HG02798 (cell line): ENCODE results near the gene OAS2.
A peak's percentile ranks its signal among the peaks of the same experiment; 100 is the strongest.
"Not testable (repeated sequence)": the region's sequence is repeated elsewhere in the genome, so short reads cannot be mapped to it uniquely, and the experiment has no call there.

Source experiments
- ATAC-seq: cut with Tn5 transposase; IDR thresholded peaks from one replicate; pipeline ENCODE4 v1.9.1; 2021; ENCODE audit warnings: mild to moderate bottlenecking; ENCODE audit not compliant: unreplicated experiment, poor library complexity

Gene OAS2

DNA sequence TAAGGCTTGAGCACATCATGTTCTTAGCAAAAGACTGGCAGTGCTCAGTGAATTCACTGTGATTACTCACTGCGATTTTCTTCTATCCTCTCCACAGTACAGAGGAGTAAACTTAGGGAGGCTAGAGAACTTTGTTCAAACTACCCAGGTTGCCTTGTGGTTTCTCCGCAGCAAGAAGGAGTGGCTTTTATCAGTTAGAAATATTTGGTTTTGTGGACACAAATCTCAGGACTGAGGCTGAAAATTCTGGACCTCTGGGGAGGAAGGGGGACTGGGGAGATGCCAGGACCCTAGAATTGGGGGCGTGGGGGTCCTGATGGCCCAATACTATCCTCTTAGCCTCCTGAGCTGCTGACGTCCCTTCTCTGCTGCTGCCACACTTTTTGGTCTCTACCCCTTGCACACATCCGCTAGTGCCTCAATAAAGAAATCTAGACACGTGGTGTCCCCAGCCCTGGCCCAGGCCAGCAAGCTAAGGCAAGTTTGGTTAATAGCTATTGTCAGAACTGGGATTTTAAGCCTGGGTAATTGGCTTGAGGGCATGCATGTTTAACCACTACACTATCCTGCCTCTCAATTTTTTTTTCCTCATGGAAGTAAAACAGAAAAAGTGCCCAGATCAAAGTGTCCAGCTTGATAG is 842 bp downstream of the OAS2 start:
- ATAC-seq: peak; percentile 25

DNA sequence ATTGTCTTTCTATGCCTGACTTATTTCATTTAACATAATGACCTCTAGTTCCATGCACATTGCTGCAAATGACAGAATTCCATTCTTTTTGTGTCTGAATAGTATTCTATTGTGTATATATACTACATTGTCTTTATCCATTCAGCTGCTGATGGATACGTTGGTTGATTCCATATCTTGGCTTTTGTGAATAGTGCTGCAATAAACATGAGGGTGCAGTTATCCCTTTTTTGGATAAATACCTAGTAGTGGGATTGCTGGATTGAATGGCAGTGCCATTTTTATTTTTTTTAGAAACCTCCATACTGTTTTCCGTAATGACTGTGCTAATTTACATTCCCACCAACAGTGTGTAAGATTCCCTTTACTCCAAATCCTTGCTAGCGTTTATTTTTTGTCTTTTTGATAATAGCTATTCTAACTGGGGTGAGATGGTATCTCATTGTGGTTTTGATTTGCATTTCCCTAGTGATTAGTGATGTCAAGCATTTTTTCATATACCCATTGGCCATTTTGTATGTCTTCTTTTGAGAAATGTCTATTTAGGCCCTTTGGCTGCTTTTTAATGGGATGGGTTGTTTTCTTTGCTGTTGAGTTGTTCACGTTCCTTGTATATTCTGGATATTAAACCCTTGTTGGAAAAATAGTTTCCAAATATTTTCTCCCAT is 2.3 kb downstream of the OAS2 start:
- no peak for ATAC-seq

DNA sequence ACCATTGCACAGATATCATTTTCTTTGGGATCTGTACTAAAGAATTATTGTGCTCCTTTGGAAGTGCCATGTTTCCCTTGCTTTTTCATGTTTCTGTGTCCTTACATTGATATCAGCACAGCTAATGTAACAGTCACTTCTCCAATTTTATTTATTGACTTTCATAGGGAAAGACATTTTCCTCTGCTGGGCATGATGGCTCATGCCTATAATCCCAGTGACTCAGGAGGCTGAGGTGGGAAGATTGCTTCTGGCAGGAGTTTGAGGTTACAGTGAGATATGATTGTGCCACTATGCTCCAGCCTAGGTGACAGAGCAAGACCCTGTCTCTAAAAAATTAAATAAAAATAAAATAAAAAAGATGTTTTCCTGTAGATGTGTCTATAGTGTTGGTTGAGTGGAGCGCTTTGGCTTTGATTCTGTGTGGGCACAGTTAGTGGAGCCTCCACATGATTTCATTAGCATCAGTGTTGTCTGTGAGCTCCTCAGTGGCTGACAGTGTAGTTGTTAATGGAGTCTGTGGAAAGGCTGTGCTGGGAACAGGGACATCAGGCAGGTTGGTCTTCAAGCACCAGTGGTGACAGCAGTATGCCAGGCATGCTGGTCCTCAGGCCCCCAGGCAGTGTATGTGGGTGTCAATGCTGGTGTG is 7.4 kb downstream of the OAS2 start:
- no peak for ATAC-seq

DNA sequence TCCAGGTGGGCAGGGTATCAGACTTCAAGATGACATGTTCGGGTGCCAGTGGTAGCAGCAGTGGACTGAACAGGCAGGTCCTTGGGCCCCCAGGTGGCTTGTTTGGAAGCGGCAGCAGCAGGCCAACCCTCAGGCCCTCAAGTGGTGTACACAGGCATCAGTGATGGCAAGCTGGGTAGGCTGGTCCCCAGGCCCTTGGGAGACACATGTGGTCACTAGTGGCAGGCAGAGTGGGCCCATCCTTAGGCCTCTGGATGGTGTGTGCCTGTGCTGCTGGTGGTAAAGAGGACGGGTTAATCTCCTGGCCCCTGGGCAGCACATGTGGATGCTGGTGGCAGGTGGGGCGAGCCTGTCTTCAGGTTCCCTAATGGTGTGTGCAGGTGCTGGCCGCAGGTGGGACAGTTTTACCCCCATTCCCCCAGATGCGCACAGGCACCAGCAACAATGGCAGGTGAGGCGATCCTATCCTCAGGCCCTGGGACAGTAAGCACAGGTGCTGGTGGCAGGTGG is 8.0 kb downstream of the OAS2 start:
- no peak for ATAC-seq

DNA sequence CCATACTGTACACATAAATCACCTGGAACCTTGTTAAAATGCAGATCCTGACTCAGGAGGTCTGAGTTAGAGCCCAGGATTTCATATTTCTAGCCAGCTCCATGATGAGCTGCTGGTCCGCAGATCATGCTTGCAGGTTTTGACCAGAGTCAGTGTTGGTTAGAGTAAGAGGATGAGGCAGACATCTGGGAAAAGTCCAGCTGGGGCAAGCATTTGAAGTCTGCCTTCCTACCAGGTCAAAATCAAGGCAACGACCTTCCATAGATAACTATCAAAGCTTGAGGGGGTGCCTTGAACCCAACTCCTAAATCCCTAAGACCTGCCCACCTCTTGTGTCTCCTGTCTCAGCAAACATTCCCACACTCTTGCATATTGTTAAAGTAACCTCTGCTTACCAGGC is 9.2 kb downstream of the OAS2 start:
- ATAC-seq: no peak

DNA sequence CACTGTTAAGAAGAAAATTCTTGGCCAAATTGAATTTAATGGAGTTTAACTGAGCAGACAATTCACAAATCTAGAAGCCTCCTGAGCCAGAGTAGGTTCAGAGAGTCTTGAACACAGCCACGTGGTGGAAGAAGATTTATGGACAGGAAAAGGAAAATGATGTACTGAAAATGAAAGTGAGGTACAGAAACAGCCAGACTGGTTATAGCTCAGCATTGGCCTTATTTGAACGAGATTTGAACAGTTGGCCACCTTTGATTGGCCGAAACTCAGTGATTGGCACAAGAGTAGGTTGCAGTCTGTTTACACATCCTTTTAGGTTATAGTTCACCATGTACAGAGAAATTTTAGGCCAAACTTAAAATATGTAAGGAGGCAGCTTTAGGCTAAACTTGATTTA is 9.9 kb downstream of the OAS2 start:
- ATAC-seq: no peak

DNA sequence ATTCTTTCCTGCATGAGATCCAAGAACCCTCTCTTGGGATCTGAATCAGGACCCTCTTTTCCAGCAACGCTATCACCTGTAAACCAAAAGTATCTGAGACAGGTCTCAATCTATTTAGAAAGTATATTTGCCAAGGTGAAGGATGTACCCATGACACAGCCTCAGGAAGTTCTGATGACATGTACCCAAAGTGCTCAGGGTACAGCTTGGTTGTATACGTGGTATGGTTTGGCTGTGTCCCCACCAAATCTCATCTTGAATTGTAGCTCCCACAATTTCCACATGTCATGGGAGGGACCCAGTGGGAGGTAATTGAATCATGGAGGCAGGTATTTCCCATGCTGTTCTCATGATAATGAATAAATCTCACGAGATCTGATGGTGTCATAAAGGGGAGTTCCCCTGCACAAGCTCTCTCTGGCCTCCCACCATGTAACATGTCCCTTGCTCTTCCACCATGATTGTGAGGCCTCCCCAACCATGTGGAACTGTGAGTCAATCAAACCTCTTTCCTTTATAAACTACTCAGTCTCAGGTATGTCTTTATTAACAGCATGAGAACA is 10.6 kb downstream of the OAS2 start:
- ATAC-seq: not testable (repeated sequence)

DNA sequence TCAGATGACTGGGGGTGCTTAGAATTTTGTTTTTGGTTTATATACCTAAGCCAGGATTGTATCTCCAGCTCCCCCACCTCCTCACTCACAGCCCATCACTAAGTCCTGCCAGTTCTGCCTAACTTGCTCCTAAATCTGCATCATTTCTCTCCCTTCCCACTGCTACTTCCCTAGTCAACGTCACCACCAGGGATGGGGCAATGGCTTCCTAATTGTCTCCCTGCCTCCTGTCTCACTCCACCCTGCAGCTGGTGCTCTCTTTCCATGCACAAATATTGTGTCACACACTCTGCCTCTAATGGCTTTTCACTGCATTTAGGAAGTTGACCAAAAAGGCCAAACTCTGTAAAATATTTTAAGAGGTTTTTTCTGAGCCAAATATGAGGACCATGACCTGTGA is 11.5 kb downstream of the OAS2 start:
- ATAC-seq: no peak

DNA sequence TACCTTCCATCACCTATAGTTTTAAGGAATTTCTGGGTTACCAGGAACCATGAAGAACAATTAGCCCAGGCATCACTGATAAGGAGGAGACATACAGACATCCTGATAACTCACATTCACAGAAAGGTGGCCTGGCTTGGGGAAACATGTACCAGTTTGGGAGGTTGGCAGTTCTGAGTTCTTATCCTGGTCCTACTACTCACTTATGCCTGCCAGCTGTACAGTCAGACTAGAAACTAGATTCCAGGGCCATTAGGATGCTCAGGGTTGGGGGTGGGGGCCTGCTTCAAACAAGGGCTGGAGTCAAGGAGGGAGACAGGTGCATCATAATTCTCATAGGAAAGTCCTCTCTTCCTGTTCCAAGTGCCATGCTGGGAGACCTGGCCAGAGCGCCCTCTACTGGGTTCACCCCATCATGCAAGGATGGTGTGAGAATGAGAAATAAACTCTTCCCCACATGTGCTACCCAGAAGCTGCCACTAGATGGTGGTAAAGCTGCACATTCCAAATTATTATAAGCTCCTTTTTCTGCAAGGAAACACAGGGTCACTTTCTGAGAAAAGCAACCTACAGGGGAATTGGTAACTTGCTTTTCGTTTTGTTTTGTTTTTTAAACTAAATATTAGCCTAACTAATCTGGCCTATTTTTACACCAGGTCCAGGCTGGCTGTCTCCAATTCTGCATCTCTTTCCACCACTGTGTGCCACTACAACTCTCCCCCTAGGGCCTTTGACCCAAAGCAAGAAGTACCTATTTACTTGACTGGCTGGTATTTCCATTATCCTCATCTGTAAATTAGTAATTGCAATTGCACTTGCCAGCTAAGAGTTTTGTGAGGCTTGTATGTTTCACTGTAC is 14.5 kb downstream of the OAS2 start:
- ATAC-seq: no peak

DNA sequence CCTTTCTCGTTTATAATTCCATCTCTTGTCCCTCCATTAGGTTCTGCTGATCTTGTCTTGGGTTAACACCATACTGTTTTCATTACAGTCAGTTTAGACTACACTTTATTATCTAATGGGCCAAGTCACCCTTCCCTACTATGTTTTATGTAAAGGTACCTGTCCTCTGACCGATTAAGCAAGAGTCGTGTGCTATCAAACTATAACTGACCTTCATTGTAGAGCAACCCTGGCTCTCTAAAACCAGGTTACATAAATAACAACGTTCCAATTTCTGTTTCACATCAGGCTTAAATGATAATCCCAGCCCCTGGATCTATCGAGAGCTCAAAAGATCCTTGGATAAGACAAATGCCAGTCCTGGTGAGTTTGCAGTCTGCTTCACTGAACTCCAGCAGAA is 16.7 kb downstream of the OAS2 start:
- ATAC-seq: no peak

DNA sequence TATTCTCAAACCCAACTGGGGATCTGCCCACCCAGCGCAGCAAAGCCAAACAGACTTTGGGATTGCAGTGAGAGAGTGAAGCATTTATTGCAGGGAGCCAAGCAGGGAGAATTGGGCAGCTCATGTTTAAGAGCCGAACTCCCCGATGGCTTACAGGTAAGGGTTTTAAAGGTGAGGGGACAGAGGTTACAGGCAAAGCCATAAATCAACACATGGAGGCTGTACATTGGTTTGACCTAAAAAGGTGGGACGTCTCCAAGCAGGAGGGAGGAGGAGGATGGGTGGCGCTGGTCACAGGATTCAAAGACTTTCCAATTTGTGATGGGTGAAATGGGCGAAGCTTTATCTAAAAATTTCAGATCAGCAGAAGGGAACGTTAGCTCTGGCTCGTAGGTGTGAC is 18.2 kb downstream of the OAS2 start:
- no peak for ATAC-seq

DNA sequence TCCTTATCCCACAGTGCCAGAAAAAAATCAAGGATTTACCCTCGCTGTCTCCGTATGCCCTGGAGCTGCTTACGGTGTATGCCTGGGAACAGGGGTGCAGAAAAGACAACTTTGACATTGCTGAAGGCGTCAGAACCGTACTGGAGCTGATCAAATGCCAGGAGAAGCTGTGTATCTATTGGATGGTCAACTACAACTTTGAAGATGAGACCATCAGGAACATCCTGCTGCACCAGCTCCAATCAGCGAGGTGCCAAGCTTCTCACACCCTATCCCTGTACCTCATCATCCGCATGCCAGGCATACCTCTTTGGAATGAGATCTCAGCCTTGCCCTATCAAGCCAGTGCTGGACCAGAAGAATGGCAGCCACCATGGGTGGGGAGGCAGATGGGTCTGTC is 19.2 kb downstream of the OAS2 start:
- ATAC-seq: no peak

DNA sequence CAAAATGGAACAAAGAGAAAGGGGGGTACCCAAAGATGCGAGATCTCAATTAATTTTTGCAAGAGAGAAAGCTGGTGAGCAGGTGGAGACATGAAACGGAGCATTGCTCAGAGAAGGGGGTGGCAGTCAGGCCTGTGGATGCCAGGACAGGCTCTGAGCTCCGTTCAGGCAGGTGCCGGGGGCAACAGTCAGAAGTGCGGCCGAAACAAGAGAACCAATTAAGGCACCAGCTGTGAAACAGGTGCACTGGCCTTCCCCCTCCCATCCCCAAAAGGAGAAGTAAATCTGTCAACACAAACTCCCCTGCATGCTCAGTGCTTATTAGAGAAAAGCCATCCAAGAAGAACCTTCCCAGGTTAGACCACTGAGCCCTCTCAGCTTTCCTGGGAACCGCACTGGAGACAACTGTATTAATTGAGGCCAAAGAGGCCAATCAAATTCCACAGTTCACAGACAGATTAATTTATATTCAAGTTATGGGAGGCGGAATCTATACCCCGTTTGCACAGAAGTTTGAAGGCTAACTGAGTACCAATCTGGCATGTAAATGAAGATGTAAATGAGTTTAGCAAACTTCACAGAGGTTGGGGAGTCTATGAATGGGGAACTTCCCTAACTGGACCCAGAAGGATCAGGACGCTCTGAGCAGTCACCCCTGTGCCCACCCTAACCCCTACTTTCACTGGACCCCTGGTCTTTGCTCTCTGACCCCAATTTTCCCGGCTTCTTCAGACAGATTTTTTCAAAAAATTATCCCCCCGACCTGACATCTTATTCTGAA is 20.9 kb downstream of the OAS2 start:
- ATAC-seq: peak; percentile 97

DNA sequence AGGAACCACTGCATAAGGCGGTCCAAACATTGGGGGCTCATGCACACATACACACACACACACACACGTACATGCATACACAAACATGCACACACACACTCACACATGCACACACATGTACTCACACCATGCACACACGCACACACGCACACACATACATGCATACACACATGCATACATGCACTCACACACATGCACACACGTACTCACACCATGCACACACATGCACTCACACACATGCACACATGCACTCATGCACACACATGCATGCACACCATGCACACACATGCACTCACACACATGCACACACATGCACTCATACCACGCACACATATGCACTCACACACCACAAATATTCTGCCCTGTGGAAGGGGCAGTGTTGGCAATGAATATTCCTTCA is 22.1 kb downstream of the OAS2 start:
- ATAC-seq: no peak

DNA sequence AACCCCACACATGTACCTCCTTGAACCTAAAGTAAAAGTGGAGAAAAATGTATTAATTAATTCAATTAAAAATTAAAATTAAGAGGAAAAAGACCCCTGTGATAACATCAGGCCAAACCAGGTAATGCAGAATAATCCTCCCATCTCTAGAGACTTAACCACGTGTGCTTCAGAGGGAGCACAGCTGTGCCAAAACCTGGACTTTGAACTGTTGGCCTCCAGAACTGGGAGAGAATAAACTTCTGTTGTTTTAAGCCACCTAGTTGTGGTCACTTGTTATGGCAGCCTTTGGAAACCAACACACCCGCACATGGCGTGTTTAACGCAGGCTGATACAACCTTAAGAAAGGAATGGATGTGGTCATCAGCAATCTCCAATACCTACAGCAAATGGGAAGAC is 23.8 kb downstream of the OAS2 start:
- no peak for ATAC-seq

DNA sequence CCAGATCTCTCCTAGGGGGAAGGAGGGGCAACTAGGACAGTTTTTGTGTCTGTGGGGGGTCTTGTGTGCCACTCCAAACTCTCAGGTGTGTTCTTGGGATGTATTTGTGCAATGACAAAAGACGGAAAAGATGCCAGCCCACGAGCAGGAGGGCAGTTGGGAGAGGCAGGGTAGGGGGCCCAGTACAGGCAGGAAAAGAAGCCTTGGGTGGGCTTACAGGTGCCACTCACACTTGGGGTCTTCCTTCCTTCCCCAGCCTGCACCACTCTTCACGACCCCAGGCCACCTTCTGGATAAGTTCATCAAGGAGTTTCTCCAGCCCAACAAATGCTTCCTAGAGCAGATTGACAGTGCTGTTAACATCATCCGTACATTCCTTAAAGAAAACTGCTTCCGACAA is 24.4 kb downstream of the OAS2 start:
- ATAC-seq: no peak

DNA sequence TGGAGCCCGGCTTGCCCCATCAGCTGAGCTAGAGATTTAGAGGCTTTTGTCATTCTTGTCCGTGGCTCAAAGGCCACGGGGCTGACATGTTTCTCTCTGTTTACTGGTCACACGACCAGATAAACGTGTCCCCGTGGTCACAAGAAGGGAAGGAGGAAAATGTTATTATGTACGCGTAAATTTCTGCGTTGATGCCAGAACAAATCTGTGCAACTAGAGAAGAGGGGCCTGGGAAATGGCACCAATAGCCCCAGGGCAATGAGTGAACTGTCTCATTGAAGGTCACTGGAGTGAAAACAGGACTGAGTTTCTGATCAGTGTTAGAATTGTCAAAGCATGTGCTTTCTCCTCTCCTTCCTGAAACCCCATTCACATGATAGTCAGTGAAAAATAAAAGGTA is 25.3 kb downstream of the OAS2 start:
- ATAC-seq: no peak

DNA sequence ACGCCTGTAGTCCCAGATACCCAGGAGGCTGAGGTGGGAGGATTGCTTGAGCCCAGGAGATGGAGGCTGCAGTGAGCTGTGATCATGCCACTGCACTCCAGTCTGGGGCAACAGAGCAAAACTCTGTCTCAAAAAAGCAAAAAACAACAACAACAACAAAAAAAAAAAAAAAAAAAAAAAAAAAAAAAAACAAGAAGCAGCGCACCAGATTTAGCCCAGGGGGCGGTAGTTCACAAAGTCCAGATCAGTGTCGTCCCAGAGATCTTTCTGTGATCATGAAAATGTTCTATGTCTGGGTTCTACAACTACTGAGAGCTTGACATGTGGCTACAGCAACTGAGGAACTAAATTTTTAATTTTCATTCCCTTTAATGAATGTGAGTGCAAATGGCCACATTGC is 27.4 kb downstream of the OAS2 start:
- ATAC-seq: no peak

DNA sequence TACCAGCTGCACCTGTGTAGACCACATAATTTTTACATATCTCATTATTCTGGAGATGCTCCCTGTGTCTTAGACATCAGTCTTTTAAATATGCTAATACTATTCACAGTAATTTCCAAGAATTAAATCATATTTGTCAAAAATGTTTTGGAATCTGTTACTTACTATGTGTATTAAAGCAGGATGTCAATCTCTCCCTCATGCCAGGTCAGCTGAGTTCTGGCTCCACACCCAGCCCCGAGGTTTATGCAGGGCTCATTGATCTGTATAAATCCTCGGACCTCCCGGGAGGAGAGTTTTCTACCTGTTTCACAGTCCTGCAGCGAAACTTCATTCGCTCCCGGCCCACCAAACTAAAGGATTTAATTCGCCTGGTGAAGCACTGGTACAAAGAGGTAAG is 27.9 kb downstream of the OAS2 start:
- no peak for ATAC-seq

DNA sequence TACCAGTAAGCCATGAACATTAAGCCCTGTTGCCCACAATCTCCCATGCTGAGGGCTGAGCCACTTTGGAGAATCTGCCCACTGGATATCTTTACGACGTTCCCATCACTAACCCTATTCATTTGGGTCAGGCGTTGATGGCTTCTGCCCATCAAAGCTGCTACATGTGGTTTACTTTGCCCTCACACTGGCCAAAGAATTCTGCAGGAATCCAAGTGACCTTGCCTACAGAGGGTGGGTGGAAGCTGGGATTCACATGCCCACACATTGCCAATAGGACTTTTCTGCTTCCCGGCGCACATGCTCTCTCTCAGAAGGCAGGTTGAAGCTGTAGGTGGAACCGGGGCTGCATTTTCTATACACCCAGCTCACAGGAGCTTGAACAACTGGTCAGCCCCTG is 28.3 kb downstream of the OAS2 start:
- no peak for ATAC-seq
